Effector memory CD4-positive, alpha-beta T cell (primary cell): ENCODE results near the gene SMAD7.

Experiments
- DNase-seq, 3 donors: peaks; one replicate each; pipeline ENCODE4 v3.0.0-alpha.2; 2020
- H3K27ac ChIP-seq: 2 replicates; pipeline ENCODE4 v1.7.0; 2013; ENCODE audit warnings: mild to moderate bottlenecking, low read length, moderate library complexity; ENCODE audit not compliant: insufficient read depth, poor library complexity, severe bottlenecking
- H3K27me3 ChIP-seq: replicated peaks from 2 replicates; pipeline ENCODE4 v1.7.0; 2013; ENCODE audit warnings: mild to moderate bottlenecking, low read length; ENCODE audit not compliant: insufficient read depth, control insufficient read depth, poor library complexity, severe bottlenecking
- H3K36me3 ChIP-seq: 2 replicates; pipeline ENCODE4 v1.7.0; 2013; ENCODE audit warnings: mild to moderate bottlenecking, low read length, moderate library complexity; ENCODE audit not compliant: control insufficient read depth, insufficient read depth
- H3K4me1 ChIP-seq: 2 replicates; pipeline ENCODE4 v1.7.0; 2013; ENCODE audit warnings: low read length, mild to moderate bottlenecking; ENCODE audit not compliant: control insufficient read depth, insufficient read depth, poor library complexity, severe bottlenecking
- H3K4me3 ChIP-seq: 2 replicates; pipeline ENCODE4 v1.7.0; 2013; ENCODE audit warnings: low read length, low read depth, mild to moderate bottlenecking; ENCODE audit not compliant: insufficient read depth, poor library complexity, severe bottlenecking
- H3K9me3 ChIP-seq: 2 replicates; pipeline ENCODE4 v1.7.0; 2013; ENCODE audit warnings: mild to moderate bottlenecking, low read length, moderate library complexity; ENCODE audit not compliant: control insufficient read depth

Gene SMAD7

DNA sequence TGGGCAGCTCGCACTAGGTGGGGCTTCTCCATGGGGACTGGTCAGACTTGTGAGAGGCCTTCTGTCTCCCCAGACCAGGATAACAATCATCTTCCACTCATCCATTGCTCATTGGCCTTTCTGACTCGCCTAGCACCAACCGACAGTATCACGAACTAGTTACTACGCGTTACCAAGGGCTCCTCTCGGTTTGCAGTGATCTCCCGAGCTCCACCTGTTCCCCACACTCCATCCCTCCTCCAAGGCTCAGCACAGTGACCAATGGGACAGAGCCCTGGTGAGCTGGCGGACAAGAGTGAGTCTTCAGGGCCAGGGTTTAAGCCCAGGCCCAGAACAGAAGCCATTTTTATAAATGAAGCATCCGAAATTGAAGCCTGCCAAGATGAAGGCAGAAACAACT, 42.8 kb upstream of the SMAD7 start:
- Histone ChIP-seq H3K27me3 (no peaks in the 10 kb centered on the region), H3K27ac (no peak overlapping the region), H3K36me3 (no peaks in the 10 kb centered on the region), H3K4me3 (no peak overlapping the region), H3K9me3 (no peaks in the 10 kb centered on the region), H3K4me1 (peaks cover 20% of the 10 kb centered on the region)
- no peak for DNase-seq

DNA sequence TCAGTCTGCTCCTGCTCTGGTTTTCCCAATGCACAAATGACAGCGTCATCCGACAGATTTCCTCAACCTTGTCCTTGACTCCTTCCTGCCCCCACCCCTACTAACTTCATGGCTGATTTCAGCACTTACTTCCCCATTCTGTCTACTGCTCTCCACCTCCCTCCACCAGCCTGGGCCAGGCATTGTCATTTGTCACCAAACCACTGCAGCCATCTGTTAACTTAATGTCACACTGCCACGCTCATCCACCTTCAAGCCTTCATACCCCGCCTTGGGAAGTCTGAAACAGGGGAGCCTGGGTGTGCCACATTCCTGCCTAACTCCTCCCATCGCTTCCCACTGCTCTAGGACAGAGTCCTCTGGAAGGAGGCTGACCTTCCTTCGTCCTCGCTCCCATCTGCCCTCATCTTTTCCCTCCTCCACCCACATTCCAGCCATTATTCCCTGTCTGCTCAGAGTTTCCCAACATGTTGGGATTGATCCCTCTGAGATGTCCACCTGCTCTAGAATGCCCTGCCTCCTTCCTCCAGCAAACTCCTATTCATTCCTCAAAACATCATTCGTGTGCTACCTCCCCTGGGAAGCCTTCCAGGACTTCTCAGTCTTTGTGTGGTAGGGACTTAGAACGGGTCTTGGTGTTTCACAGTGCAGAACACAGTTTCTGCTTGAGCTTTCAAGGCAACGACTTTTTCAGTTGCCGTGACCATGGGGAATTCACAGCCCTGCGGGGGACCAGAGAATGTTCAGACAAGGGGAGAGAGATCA, 42.2 kb upstream of the SMAD7 start:
- Histone ChIP-seq H3K4me1 (peaks cover 20% of the 10 kb centered on the region), H3K27me3 (no peaks in the 10 kb centered on the region), H3K36me3 (no peaks in the 10 kb centered on the region), H3K9me3 (no peaks in the 10 kb centered on the region), H3K27ac (no peak overlapping the region), H3K4me3 (no peak overlapping the region)
- no peak for DNase-seq

DNA sequence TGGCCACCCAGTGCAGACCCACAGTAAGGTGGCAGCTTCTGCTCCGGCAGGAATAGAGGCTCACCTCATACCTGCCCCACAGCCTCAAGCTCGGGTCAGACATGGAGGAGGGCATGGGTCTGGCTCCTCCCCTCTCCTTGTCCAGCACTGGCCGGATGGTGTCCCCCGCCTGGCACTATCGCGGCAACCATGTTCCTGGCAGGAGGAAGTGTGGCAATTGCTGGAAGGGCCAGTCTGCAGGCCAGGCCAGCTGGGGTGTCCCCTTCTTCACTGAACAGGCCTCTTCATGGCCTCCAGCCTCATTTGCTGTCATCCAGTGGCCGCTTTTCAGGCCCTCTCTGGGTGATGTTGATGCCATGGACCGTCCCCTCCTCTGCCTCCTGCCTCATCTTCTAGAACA, 41.4 kb upstream of the SMAD7 start:
- H3K4me3 ChIP-seq, result no peak overlapping the region
- DNase-seq, result no peak
- H3K36me3 ChIP-seq, result no peaks in the 10 kb centered on the region
- H3K27ac ChIP-seq, result no peak overlapping the region
- H3K9me3 ChIP-seq, result no peaks in the 10 kb centered on the region
- peaks cover 12% of the 10 kb centered on the region for H3K4me1 ChIP-seq
- no peaks in the 10 kb centered on the region for H3K27me3 ChIP-seq

DNA sequence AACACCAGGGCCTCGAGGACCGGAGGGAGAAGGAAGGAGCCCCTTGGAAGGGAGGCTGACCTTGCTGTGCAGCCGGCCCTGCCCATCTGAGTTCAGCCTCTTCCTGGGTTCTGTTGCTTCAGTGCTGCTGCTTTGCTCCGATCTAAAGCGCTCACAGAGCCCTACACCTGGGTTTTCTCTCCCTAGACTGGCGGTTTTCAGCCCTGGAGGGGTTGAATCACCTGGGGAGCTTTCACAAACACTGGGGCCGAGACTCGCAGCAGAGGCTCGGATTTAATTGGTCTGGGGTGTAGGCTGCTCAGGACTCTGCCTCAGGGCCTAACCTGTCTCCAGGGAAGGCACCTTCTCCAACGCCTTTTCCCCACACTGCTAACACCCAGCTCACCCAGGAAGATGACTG, 40.9 kb upstream of the SMAD7 start:
- DNase-seq, result no peak
- Histone ChIP-seq H3K4me1 (peaks cover 7% of the 10 kb centered on the region), H3K27ac (no peak overlapping the region), H3K9me3 (no peaks in the 10 kb centered on the region), H3K36me3 (no peaks in the 10 kb centered on the region), H3K27me3 (no peaks in the 10 kb centered on the region), H3K4me3 (no peak overlapping the region)

DNA sequence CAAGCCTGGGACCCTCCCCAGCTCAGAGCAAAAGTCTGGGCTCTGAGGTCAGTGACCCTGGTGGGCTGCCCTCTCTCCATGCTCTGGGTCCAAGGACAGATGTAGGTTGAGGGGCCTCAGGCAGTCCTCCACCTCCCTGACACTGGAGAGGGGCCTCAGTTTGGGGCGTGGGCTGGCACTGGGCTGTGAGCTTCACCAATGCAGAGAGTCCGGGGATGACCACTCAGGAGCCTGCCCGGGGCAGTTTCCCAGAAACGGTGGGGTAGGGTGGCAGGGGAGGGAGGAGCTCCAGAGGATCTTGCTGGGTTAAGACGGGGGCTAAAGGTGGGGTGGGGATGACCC, 40.5 kb upstream of the SMAD7 start:
- no peak overlapping the region for H3K4me3 ChIP-seq
- H3K9me3 ChIP-seq, result no peaks in the 10 kb centered on the region
- no peak for DNase-seq
- no peaks in the 10 kb centered on the region for H3K36me3 ChIP-seq
- H3K4me1 ChIP-seq, result peaks cover 5% of the 10 kb centered on the region
- no peak overlapping the region for H3K27ac ChIP-seq
- H3K27me3 ChIP-seq, result no peaks in the 10 kb centered on the region

DNA sequence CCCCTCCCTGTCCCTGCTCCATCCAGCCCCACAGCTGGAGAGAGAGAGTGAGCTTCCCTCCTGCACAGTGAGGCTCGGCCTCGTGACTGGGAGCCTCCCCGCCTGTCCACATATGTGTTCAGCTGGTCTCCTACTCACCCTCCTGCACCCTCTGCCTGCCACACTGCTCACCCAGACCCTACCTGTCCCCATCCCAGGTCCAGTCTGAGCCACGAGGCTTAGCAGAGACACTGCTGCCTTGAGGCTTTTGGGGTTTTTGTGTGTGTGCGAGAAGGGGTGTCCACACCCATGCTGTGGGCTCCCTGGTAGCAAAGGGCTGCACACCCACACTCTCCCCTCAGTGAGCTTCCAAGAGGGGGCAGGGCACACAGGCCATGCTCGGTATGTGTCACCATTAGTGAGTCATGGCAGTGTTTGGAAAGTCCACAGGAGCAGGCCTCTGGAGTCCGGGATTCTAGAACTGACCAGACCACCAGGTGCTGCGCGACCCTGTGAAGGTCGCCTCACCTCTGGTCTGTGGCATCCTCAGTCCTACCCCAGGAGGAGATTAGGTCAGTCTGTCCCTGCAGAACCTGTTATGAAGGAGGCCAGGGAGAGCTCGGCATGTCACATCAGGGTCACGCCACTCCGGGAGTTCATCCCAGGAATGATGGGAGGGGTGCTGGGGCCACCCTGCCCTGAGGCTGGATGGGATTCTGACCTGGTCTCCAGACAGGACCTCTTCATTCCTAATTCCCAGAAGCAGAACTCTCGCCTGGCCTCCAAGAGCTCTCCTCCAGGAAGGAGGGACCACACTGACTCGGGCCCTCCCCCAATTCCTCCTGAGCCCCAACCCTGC, 39.9 kb upstream of the SMAD7 start:
- Histone ChIP-seq H3K4me3 (no peak overlapping the region), H3K27me3 (no peaks in the 10 kb centered on the region), H3K36me3 (no peaks in the 10 kb centered on the region), H3K9me3 (no peaks in the 10 kb centered on the region), H3K4me1 (peaks cover under 1% of the 10 kb centered on the region), H3K27ac (no peak overlapping the region)
- no peak for DNase-seq

DNA sequence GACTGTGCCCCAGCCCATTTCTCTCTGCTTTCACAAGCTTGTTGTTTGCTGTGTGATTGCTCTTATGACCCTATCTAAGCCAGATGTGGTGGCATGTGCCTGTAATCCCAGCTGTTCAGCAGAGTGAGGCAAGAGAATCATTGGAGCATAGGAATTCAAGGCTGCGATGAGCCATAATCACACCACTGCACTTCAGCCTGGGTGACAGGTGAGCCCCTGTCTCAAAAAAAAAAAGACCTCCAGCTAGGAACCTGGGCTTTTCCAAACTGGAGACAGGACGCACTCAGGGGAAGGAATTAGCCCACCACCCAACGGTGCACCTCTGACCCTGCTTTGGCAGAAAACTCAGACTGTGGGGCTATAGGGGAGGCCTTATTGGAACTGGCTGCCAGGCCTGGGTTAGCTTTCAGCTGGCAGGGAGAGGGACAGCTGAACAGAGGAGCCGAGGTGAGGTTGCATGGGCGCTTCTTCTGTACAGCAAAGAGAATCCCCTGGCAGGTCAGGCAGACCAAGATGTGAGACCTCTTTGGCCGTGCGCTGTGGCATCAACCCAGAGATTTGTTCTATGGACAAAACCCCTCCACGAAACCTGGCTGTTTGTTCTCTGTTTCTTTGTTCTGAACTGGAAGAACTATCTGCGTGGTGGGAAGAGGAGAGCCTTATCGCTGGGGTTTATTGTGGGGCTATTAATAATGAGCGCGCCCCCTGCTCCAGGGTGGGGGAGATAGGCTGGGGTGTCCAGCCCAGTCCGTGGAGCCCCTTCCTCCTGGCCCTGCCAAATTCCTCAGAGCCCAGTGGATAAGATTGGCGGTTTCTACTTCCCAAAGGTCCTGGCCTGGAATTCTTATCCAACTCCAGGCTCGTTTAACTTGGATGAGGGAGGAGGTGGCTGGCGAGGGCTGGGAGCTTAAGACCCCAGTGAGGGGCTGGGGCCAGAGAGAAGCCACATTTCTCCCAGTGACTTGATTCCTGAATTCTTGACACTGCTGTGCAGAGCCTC, 38.8 kb upstream of the SMAD7 start:
- DNase-seq, result no peak
- Histone ChIP-seq H3K4me3 (no peak overlapping the region), H3K27me3 (no peaks in the 10 kb centered on the region), H3K27ac (no peak overlapping the region), H3K36me3 (no peaks in the 10 kb centered on the region), H3K4me1 (no peaks in the 10 kb centered on the region), H3K9me3 (no peaks in the 10 kb centered on the region)

DNA sequence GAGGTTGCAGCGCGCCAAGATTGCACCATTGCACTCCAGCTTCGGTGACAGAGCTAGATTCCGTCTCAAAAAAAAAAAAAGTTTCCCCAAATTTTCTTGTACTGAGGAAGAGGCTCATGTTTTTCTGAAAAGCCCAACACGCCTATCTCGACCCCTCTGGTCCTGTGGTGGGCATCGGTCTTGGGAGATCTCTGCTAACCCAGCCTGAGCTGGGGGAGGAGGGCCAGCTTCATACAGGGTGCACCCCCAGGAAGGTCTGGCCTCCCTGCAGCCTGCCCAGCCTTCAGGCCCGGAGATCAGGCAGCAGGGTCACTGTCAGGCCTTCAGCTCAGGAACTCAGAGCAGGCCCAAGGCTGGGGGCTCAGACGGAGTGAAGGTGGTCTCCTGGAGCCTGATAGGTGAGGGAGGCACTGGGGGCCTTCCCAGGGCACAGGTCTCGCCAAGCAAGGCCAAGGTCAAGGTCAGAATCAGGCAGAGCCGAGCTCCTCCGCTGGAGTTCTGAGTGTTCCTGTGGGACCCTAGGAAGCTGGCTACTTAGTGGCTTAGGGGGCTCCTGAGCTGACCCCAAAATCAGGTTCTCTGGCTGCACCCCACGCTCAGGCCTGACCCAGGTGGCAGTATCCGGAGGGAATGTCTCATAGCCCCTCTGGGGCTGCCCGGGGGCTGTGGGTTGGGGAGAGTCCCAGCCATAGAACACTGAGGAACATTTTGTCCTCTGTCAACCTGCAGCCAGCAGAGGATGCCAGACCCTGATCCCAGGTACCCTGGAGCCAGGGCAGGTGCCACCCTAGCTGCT, 37.9 kb upstream of the SMAD7 start:
- H3K27me3 ChIP-seq, result no peaks in the 10 kb centered on the region
- H3K4me1 ChIP-seq, result no peaks in the 10 kb centered on the region
- H3K4me3 ChIP-seq, result no peak overlapping the region
- H3K27ac ChIP-seq, result no peak overlapping the region
- DNase-seq, result no peak
- H3K36me3 ChIP-seq, result no peaks in the 10 kb centered on the region
- H3K9me3 ChIP-seq, result no peaks in the 10 kb centered on the region

DNA sequence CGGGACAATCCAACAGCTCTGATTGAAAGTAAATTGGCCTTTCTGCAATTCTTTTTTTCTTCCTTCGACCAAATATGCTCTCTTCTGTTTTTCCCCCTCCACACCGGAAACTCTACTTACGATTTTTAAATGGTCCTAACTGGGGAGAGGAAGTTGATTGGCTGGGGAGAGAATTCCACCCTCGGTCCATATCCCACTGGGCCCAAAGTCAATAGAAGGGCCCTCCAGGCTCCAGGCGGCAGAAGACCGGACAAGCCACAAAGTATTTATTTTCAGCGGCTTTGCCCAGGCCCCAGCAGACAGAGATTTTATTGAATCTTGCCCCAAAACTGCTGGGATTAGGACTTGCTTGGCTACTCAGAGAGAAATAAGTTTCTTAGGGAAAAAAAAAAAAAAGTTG, 37.1 kb upstream of the SMAD7 start:
- Histone ChIP-seq H3K9me3 (no peaks in the 10 kb centered on the region), H3K27ac (no peak overlapping the region)
- no peak for DNase-seq

More for the DNA sequence above, 37.1 kb upstream of the SMAD7 start:
- no peak overlapping the region for H3K4me3 ChIP-seq
- H3K27me3 ChIP-seq, result no peaks in the 10 kb centered on the region
- no peaks in the 10 kb centered on the region for H3K4me1 ChIP-seq
- no peaks in the 10 kb centered on the region for H3K36me3 ChIP-seq
